Lung microvascular endothelial cell (primary cell): Measurements from ENCODE around the gene LIG3. TPM values are rescaled to one million over a fixed set of nuclear protein-coding genes. Genes with fewer than 3 reads are reported as not detected.
A peak's percentile ranks its signal among the peaks of the same experiment; 100 is the strongest.
"Not testable (repeated sequence)": the region's sequence is repeated elsewhere in the genome, so short reads cannot be mapped to it uniquely, and the experiment has no call there.

ENCODE experiments used
- DNase-seq, 2 donors: peaks; one replicate each; pipeline versions ENCODE4 v3.0.0 to v3.0.0-alpha.2; 2010; ENCODE audit warnings: low read depth in 2 of 2
- total RNA-seq: library from RNA; depleted of rRNA; stranded (reverse); fragments of >200 nt; gene quantifications from 2 replicates; pipeline ENCODE4 v1.2.1, GENCODE V29; 2014

Gene LIG3
- total RNA-seq, result 13.5 and 17.3 TPM in 2 replicates

DNA sequence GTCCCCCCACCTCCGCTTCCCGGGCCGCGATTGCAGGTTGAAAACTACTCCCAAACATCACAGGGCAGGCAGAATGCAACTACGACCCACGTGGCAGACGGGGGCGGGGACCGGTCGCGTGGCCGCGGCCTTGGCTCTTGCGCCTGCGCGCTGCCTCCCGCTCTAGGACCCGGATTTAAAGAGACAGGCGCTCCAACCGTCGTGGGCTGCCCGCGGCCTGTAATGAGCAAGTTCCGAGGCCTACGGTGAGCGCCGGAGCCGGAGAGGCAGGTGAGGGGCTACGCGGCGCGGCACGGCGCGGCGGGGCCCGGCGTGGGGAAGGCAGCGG is at the start of gene LIG3:
Gene LIG3, plus strand, starts transcription at position 160 of the 328 bp plus-strand sequence. CDS start 2,494 bp downstream, outside the sequence.
- DNase-seq, result peak; percentile 94 to 95

- DNase-seq, result not testable (repeated sequence)
Observed at GRCh38 chr17:34950780-34951179, 29.5 kb upstream of the LIG3 start.

DNA sequence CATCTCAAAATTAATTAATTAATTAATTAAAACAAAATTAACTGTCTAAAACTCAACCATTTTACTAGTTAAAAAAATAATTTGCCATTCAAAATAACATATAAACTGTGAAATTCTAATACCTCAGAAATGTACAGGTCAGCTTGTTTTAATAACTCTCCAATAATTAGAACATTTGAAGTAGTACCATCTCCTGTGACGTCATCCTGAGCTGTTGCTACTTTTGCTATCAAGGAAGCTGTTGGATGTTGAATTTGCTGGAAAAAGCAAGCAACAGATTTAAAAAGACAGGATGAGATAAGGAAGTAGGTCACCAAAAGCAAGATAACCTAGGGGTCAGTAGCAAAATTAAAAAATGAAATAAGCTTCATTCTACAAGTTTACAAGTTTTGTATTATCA is 21.9 kb upstream of the LIG3 start:
- no peak for DNase-seq

GRCh38 chr17:34961093-34961911 is 19.0 kb upstream of the LIG3 start, which contains the start of the genes CCT6B and ZNF830:
Gene CCT6B (minus strand): TSS chr17:34961460. CDS start chr17:34961393, 67 bp downstream.
Gene ZNF830 (plus strand): TSS chr17:34961540. CDS start chr17:34961567, 27 bp downstream.
- peak; percentile 97 to 98 for DNase-seq

DNA sequence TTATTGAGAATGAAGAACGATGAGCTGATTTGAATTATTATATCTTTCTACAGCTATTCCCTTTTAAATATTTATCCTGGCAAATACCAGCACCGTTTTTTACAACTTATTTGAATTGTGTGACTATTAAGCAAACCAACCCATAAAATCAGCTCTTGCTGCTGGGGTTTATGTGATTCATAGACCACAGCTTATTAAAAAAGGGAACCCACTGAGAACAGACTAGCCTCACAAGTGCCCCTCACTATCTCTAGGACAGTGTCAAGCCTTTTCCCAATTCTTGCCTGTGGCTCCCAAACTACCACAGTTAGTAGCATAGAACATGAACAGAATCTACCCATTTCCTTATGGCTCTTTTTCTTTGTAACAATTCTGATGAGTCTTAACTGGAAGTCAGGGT is 6.1 kb upstream of the LIG3 start:
- no peak for DNase-seq

- DNase-seq, result no peak
Observed at GRCh38 chr17:34974794-34975785, 5.2 kb upstream of the LIG3 start.

DNA sequence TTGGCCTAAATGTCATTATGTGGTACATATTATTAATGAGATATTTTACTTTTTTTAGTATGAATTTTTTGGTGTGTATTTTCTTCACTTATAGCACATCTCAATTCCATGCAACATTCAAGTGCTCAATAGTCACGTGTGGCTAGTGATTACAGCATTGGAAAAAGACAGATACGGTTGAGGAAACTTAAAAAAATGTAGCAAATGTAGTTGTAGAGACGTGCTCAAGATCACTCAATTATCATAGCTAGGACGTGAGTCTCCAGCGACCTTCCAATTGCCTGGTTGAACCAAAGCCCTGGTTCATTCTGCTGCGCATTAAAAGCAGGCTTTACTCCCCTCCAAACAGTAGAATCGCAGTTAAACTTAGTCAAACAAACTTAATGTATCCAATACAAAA is 1.2 kb upstream of the LIG3 start:
- DNase-seq, result no peak

- no peak for DNase-seq
Observed at GRCh38 chr17:34979650-34980352, 511 bp upstream of the LIG3 start.

- DNase-seq, result peak; percentile 71 to 81
Observed at GRCh38 chr17:34980681-34981537, 597 bp downstream of the LIG3 start.

DNA sequence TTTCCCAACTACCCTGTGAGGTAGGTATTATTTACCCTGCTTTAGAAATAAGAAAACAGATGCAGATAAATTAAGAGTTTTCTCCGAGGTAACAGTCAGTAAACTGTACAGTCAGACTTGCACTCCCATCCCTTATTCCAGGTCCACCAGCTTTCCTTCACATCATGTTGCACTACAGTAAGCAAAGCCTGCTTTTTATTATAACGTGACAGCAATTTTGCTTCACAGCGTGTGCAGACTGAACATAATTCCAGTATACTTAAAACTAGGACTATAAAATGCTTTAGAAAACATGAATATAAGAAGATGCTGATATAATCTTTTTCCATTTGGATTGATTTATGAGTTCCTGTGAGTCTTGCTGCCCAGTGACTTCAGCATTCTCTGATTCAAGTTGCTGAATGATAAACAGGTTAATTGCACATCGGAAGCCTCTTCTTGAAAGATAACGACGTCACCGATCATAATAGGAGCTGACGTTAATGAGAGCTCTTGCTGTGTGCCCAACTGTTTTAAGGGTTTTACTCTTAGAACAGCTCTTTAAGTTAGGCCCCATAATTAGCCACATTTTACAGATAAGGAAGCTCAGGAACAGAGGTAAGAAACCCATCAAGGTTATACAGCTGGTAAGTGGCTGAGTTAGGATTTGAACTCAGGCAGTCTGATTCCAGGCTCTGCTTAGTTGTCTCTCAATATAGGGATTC is 1.4 kb downstream of the LIG3 start:
- peak; percentile 34 to 66 for DNase-seq

- DNase-seq, result no peak
Observed at GRCh38 chr17:34987232-34987631, 6.9 kb downstream of the LIG3 start.

DNA sequence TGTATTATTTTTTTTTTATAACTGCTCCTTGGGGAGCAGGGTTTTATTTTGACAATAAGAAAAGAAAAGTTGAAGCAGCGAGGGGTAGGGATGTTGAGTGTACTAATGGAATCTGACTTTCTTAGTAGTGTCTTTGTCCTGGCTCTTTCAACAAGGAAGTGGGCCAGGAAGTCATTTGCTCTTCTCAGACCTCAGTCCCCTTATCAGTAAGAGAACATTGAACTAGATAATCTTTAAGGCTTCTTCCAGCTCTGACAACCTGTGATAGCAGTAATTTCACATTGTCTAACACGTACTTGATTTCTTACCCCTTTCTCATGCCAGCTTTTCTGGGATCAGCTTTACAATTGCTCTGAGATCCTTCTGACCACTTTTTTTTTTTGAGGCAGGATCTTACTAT is 8.3 kb downstream of the LIG3 start:
- DNase-seq, result no peak

DNA sequence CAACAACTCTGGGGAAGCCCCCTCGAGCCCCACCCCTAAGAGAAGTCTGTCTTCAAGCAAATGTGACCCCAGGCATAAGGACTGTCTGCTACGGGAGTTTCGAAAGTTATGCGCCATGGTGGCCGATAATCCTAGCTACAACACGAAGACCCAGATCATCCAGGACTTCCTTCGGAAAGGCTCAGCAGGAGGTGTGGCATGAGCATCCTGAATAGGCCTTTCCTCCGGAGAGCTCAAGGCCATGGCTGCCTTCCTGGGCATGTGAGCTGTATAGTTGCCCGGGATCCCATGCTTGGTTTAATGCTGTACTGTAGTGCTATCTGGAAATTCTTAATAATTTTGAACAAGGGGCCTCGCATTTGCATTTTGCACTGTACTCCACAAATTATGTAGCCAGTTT is 9.2 kb downstream of the LIG3 start:
- no peak for DNase-seq

GRCh38 chr17:34990921-34991365 is 10.6 kb downstream of the LIG3 start:
- DNase-seq, result no peak

GRCh38 chr17:34991606-34992005 is 11.3 kb downstream of the LIG3 start:
- no peak for DNase-seq

- no peak for DNase-seq
Observed at GRCh38 chr17:34993031-34993430, 12.7 kb downstream of the LIG3 start.

DNA sequence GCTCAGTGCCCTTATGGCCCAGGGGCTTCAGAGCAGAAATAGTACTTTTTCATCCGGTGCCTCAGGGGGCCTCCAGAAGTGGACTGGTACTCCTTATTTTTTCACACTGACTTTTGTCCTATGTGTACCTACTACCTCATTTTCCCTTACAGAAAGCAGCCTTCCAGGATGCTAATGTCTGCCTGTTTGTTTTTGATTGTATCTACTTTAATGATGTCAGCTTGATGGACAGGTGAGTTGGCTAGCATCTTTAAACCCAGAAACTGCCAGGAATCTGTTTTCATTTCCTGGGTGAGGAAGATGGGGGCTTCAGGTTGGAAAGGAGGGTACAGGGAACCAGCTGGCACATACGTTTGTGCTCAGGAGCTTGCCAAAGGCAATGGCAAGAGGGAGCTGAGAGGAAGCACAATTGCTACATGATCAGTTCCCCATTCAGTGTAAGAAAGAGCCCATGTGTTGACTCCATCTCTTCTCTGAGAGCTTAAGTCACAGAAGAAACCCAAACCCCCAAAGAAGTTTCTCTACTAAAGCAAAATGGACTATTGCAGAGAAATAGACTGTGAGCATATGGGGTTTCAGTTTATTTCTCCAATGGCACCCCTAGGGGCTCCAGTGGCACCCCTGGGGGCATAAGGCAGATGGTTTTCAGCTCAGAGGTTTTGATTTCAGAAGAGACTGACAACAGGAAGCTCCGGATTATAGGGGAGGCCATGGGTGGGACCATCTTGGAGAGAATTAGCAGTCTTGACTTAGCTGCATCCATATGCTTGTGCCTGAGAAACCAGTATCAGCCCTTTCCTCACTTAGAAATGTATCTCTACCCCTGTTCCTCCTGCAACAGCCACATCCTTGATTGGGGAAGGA is 16.3 kb downstream of the LIG3 start:
- no peak for DNase-seq

GRCh38 chr17:34997355-34997862 is 17.1 kb downstream of the LIG3 start:
- DNase-seq, result peak; percentile 56 to 74

DNA sequence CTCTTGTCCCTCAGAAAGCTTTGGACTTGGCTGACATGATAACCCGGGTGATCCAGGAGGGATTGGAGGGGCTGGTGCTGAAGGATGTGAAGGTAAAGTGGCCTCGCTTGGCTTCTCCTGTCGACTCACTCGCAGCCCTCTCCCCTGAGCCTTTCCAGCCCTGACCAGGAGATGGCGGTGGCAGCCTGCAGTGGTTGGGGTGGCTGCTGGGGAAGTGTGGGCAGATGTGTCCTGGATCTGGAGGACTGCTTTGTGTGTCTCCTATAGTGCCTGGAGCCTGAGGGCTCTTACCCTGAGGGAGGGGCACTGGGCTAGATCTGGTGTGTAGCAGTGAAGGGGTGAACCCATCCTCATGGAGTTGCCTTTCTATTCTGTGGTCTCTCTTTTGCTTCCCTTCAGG is 17.9 kb downstream of the LIG3 start:
- peak; percentile 84 to 88 for DNase-seq
